ENCODE measurements around the gene GNA12.

Gene GNA12

DNA sequence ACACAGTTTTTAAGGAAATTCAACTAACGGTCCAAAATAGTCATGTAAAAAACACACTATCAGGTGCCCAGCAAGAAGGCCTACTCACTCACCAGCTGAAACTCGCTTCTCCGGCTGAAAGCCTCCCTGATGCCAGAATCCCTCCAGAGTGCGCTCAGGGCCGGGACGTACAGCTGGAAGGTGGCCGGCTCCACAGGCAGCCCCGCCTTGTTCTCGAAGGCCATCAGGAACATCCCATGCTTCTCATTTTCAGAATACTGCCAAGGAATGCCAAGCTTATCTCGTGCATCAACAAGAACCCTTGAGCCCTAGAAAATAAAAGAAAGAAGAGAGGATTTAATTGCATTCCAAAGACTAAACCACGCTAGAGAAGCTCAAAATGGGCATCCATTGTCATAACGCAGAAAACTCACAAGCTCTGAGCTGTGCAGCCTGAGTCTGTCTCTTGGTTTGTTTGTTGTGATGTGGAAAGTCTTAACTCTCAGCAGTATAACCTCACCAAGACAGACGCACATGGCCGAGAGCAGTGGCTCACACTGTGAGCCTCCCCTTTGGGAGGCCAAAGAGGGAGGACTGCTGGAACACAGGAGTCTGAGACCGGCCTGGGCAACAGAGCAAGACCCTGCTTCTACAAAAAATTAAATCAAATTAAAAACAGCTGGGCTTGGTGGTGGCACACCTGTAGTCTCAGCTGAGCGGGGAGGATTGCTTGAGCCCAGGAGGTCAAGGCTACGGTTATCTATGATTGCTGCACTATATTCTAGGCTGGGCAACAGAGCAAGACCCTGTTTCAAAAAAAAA lies 49.1 kb downstream of the GNA12 start:
- DNase-seq (ENCODE audit: low read depth), result no peak
- TF ChIP-seq, protein P1, sequence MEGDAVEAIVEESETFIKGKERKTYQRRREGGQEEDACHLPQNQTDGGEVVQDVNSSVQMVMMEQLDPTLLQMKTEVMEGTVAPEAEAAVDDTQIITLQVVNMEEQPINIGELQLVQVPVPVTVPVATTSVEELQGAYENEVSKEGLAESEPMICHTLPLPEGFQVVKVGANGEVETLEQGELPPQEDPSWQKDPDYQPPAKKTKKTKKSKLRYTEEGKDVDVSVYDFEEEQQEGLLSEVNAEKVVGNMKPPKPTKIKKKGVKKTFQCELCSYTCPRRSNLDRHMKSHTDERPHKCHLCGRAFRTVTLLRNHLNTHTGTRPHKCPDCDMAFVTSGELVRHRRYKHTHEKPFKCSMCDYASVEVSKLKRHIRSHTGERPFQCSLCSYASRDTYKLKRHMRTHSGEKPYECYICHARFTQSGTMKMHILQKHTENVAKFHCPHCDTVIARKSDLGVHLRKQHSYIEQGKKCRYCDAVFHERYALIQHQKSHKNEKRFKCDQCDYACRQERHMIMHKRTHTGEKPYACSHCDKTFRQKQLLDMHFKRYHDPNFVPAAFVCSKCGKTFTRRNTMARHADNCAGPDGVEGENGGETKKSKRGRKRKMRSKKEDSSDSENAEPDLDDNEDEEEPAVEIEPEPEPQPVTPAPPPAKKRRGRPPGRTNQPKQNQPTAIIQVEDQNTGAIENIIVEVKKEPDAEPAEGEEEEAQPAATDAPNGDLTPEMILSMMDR (IDR thresholded peaks at IDR 0.05; ENCODE audit: insufficient read depth, low read depth, low read length, missing control alignments), result no peak
- no peak overlapping the region for H3K4me3 ChIP-seq (ENCODE audit: low read length)

DNA sequence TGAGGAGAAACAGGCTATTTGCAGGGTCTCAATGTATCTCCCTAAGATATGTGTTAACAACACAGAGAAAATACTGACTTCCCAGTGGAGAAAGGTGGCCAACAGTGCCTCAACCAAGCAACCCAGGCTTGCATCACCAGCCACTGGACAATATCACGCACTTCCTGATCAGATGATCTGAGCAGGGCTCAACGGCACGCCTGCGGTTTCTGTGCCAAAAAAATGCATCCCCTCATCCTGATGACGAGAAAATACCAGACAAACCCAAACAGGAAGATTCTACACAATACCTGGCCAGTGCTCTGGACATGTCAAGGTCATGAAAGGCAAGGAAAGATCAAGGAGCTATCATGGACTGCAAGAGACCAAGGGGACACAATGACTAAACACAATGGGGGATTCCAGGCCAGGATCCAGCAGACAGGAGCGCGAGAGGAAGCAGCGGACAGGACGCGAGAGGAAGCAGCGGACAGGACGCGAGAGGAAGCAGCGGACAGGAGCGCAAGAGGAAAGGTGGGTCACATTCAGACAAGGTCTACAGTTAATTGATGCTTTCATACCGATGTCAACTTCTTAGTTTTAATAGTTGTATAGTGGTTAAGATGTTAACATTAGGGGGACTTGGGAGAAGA lies 51.1 kb downstream of the GNA12 start:
- no peak for DNase-seq (ENCODE audit: low read depth)
- TF ChIP-seq, protein P1 (IDR thresholded peaks at IDR 0.05; ENCODE audit: insufficient read depth, low read depth, low read length, missing control alignments), result no peak
- no peak overlapping the region for H3K4me3 ChIP-seq (ENCODE audit: low read length)

DNA sequence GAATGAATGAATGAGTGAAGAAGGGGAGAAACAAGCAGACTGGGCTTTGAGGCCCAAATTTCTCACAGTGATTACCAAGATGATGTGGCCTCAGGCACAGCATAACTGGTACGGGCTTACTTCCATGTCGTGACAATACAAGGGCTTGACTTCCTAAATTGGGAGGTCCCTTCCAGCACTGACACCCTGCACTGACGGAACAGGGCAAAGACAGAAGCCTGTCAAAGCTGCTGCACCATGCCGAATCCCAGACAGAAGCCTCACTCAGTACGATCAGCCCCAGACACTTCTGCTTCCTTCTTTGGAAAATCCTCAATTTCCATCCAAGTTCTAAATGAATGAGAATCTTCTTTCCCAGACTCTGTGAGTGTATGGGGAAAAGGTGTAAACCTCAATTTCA lies 51.9 kb downstream of the GNA12 start:
- TF ChIP-seq, protein P1 (IDR thresholded peaks at IDR 0.05; ENCODE audit: insufficient read depth, low read depth, low read length, missing control alignments), result no peak
- no peak overlapping the region for H3K4me3 ChIP-seq (ENCODE audit: low read length)
- no peak for DNase-seq (ENCODE audit: low read depth)

DNA sequence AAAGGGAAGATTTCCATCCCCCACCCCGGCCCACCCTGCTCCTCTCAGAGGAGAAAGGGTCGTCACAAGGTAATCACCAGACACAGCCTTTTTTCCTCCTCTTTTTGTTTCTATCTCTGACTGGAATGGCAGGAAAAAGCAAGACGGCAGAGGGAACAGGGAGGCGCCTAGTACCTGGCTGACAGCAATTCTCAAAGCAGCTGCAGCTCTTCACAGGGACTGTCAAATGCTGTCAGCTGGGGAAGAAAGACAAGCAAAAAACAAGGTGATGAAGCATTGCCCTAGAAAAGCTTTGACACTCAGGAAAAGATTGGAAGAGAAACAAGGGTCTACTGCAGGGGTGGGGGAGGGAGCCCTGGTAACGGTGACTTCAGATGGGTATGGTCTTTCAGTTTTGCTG lies 52.7 kb downstream of the GNA12 start:
- H3K4me3 ChIP-seq (ENCODE audit: low read length), result no peak overlapping the region
- TF ChIP-seq, protein P1 (IDR thresholded peaks at IDR 0.05; ENCODE audit: insufficient read depth, low read depth, low read length, missing control alignments), result no peak
- DNase-seq (ENCODE audit: low read depth), result no peak

DNA sequence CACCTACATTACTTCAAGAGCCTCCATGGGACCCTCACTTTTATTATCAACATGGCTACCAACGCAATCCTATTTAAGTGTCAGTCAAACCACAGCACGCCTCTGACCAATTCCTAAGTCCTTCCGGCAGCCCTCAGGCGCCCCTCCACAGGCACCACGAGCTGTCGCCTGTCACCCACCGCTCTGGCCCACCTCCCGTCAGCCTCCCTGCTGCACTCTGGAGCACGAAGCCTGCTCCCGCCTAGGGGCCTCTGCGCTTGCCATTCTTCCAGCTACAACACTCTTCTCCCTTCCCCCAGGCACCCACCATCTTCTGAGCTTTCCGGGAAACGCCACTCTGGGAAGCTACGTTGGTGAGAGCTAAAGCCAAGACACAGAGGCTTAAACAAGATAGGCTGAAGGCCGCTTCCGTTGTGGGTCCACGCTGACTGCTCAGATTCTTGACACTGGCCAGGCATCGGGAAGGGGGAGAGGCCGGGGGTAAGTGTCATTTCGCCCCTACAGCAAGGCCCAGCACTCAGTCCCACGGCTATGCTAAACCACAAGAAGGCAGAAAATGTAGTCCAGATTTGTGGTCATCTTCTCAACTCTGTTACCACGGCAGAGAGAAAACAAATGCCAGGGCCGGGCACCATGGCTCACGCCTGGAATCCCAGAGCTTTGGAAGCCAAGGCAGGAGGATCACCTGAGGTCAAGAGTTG lies 56.7 kb downstream of the GNA12 start:
- no peak for DNase-seq (ENCODE audit: low read depth)
- TF ChIP-seq, protein P1 (IDR thresholded peaks at IDR 0.05; ENCODE audit: insufficient read depth, low read depth, low read length, missing control alignments), result no peak
- no peak overlapping the region for H3K4me3 ChIP-seq (ENCODE audit: low read length)

DNA sequence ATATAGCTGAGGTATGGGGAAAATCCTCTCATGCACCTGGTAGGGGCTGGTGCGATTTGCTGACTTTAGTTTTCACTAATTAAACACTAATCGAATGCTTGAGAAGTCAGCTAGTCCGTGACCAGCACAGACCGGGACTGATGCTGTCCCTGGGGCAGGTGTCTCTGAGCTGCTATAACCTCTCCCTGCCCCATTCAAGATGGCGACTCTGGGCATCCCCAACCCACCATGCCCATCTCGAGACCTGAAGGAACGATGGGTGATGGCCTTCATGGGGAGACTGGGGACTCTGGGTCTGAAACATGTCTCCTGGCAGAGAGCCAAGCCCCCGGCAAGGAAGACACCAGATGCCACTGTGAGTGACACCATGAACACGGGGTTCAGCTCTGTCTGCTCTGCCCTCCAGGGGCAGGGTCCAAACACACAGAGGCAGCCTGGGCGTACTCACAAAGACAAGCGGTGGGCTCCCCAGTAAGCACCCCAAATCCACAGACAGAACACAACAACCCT lies 57.4 kb downstream of the GNA12 start:
- no peak overlapping the region for H3K4me3 ChIP-seq (ENCODE audit: low read length)
- TF ChIP-seq, protein P1 (IDR thresholded peaks at IDR 0.05; ENCODE audit: insufficient read depth, low read depth, low read length, missing control alignments), result no peak
- no peak for DNase-seq (ENCODE audit: low read depth)

Measured in epithelial cell of esophagus (primary cell).